HepG2 (cell line): Measurements from ENCODE around the gene ABHD1. TPM values are rescaled to one million over a fixed set of nuclear protein-coding genes. Genes with fewer than 3 reads are reported as not detected.

ENCODE experiments used
- ATF7 ChIP-seq, 2 experiments: fragments of 450-650 bp in 1 of 2; sonication (generic) in 1 of 2; formaldehyde crosslinking in 1 of 2; IDR thresholded peaks; 2 replicates each; pipeline versions ENCODE4 v1.4.0 to v1.6.1; 2016 to 2020; ENCODE audit warnings: antibody characterized with exemption in 1 of 2, mild to moderate bottlenecking in 1 of 2, missing genetic modification reagents in 1 of 2
- CBX1 ChIP-seq: IDR thresholded peaks from one replicate; pipeline ENCODE4 v1.6.1; 2016; ENCODE audit warnings: antibody characterized with exemption, low read depth
- CENPT ChIP-seq: sonication (generic); formaldehyde crosslinking; IDR thresholded peaks from 2 replicates; pipeline ENCODE4 v1.8.0; 2022; ENCODE audit warnings: low read depth, mild to moderate bottlenecking, moderate library complexity, missing genetic modification reagents
- CSRNP2 ChIP-seq: sonication (generic); formaldehyde crosslinking; conservative IDR thresholded peaks from 2 replicates; pipeline ENCODE4 v1.8.0; 2022; ENCODE audit warnings: low read depth, missing genetic modification reagents
- CTCF ChIP-seq: sonication (generic); formaldehyde crosslinking; IDR thresholded peaks from 2 replicates; pipeline ENCODE4 v1.5.0; 2020; ENCODE audit warnings: mild to moderate bottlenecking, missing genetic modification reagents, moderate library complexity
- POLR2G ChIP-seq: fragments of 200-400 bp; formaldehyde crosslinking; IDR thresholded peaks from 2 replicates; pipeline ENCODE4 v1.6.1; 2018; ENCODE audit warnings: mild to moderate bottlenecking, low read depth, low read length, moderate library complexity
- ZBTB42 ChIP-seq: sonication (generic); formaldehyde crosslinking; IDR thresholded peaks from 2 replicates; pipeline ENCODE4 v1.5.0; 2020; ENCODE audit warnings: mild to moderate bottlenecking, missing genetic modification reagents
- ZEB1 ChIP-seq: IDR thresholded peaks from 2 replicates; pipeline ENCODE4 v1.6.1; 2012; ENCODE audit warnings: mild to moderate bottlenecking, low read depth, inconsistent platforms; ENCODE audit not compliant: insufficient replicate concordance
- ZFP41 ChIP-seq: sonication (generic); formaldehyde crosslinking; IDR thresholded peaks from 2 replicates; pipeline ENCODE4 v1.4.0; 2020; ENCODE audit warnings: mild to moderate bottlenecking, missing genetic modification reagents, borderline replicate concordance
- ZNF124 ChIP-seq: sonication (generic); formaldehyde crosslinking; IDR thresholded peaks from 2 replicates; pipeline ENCODE4 v1.4.0; 2020; ENCODE audit warnings: missing genetic modification reagents
- ZZZ3 ChIP-seq: sonication (generic); formaldehyde crosslinking; IDR thresholded peaks from 2 replicates; pipeline ENCODE4 v1.4.0; 2020; ENCODE audit warnings: missing genetic modification reagents, mild to moderate bottlenecking, borderline replicate concordance
- polyA plus RNA-seq, 8 experiments: library from polyadenylated mRNA; depleted of rRNA in 3 of 8; stranded (reverse) in 7 of 8; unstranded in 1 of 8; fragments of >200 nt; fragmentation: Illumina TruSeq in 4 of 8; extraction: Trizol in 4 of 8; gene quantifications; 2 replicates each; pipeline versions ENCODE4 v1.2.1 to v1.2.3, GENCODE V29; 2011 to 2016; ENCODE audit warnings: low read depth in 4 of 8, missing spikeins in 1 of 8, mixed read lengths in 1 of 8; ENCODE audit not compliant: insufficient read depth in 1 of 8
- total RNA-seq, 5 experiments: library from RNA; depleted of rRNA; stranded (reverse); fragments of >200 nt; fragmentation: Illumina TruSeq; extraction: Trizol; gene quantifications; 2 replicates each; pipeline ENCODE4 v1.2.3, GENCODE V29; 2016; ENCODE audit warnings: low read depth in 1 of 5

The ABHD1 gene
- total and polyA plus RNA-seq, 2 of the 13 experiments (the other 11 are each of a cell fraction or from before 2014, with no cell fraction given) = 0.04 to 0.81 TPM

GRCh38 chr2:27100036-27100435, 23.6 kb upstream of the ABHD1 start (continued):
- TF ChIP-seq CTCF (CRISPR knock-in tag) (peak; percentile 41), ZBTB42 (no peak), CENPT (CRISPR knock-in tag) (no peak), ZNF124 (CRISPR knock-in tag) (no peak), ZEB1 (no peak), CSRNP2 (CRISPR knock-in tag) (no peak), POLR2G (0 out of 2 replicates have a peak, but pooled peaks have one; percentile 43), ZZZ3 (CRISPR knock-in tag) (no peak), ZFP41 (CRISPR knock-in tag) (no peak), ATF7 (IDR thresholded peaks at IDR 0.05) (no peak), ATF7 (CRISPR knock-in tag; IDR thresholded peaks at IDR 0.05) (no peak), CBX1 (no peak)
- TF ChIP-seq, all 625 proteins: peak for 5
